Stimulated activated CD4-positive, alpha-beta T cell treated with anti-CD3 and anti-CD28 coated beads, Interleukin-2, amount 100 ng/mL, for 48 hours (primary cell): ENCODE data around the gene MS4A10.

ENCODE experiments used
- DNase-seq, 2 donors: peaks; one replicate each; pipeline ENCODE4 v3.0.0-alpha.2; 2020

MS4A10 gene

GRCh38 chr11:60766547-60766946 is 18.6 kb upstream of the MS4A10 start:
- DNase-seq = no peak

- DNase-seq = peak in 1 of 2 donors; percentile 34
These were observed 17.7 kb upstream of the MS4A10 start for GRCh38 chr11:60767388-60767811.

DNA sequence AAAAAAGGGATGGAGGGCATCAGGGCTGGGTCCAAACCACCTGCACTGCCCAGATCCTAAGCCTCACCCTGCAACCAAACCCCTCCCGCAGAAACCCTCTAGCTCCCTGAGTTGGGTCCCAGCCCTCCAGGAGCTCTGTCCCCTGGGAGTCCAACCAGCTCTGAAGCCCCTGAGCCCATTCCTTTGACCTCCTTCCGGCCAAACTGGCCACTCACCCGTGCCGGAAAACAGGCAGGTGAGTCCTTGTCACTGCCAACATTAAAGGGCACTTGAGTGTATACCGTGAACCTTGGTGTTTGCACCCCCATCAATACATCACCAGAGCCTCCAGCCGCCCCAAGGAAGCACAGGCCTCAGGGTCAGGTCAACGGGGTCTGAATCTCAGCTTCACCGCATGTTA is 16.9 kb upstream of the MS4A10 start:
- no peak for DNase-seq

DNA sequence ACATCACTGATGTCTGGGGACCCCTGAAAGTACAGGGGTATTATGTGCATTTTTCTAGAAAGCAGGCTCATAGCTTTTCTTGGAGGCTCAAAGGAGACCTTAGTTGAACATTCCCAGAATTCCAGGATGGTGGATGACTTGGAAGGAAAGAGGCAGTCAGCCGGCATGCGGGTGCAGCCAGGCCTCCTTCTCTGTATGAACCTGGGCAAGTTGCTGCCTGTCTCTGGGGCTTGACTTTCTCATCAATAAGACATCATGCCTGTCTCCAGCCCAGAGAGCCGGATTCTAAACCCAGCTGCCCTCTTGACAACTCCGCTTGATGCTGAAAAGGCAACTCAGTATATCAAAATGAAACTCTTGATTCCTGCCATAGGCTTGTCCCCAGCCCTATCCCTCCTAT is 15.9 kb upstream of the MS4A10 start:
- DNase-seq = no peak

- no peak for DNase-seq
These were observed 15.3 kb upstream of the MS4A10 start for GRCh38 chr11:60769811-60770210.

DNA sequence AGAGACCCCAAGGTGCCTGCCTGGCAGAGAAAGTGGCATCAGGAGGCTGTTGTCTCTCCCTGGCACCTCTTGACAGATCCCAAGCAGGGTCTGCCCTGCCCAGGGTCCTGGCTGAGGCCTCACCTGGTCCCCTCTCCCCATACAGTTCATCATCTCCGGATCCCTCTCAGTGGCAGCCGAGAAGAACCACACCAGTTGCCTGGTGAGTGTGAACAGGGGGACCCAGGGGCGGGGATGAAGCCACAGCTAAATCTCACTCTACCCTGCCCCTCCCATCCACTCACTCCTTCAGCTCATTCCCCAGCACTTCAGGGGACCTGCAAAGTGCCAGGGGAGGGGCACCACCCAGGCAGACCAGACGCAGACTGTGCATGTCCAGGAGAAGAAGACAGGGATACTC is 14.0 kb upstream of the MS4A10 start:
- DNase-seq = no peak

DNA sequence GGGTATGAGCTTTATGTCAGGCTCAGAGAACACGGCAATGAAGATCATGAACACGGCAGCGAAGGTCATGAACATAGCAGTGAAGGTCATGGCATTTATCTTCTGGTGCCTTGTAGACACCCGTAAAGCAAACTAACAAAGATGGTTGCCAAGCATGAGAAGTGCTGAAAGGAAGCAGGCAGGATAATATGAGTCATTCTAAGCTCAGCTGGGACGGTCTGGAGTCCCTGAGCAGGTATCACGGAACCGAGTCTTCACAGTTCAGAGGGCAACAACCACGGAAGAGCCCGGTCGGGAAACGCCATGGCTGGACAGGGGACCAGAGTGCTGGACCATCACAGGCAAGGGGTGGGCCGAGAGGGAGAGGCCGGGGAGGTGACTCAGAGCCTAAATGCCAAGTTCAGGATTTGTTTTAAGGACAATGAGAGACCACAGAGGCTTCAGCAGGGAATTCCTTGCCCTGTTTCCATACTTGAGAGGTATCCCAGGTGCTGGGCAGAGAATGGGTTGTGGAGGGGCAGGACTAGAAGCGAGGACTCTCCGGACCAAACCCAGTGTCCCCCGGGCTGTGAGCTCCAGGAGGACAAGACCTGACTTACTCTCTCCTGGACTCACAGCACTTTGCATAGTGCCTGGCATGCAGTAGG is 13.1 kb upstream of the MS4A10 start:
- DNase-seq = no peak

- DNase-seq = no peak
These were observed 12.5 kb upstream of the MS4A10 start for GRCh38 chr11:60772666-60773065.

GRCh38 chr11:60774726-60775125 is 10.4 kb upstream of the MS4A10 start:
- no peak for DNase-seq

- DNase-seq = peak; percentile 80 to 82
These were observed 9.6 kb upstream of the MS4A10 start for GRCh38 chr11:60775420-60775961.

DNA sequence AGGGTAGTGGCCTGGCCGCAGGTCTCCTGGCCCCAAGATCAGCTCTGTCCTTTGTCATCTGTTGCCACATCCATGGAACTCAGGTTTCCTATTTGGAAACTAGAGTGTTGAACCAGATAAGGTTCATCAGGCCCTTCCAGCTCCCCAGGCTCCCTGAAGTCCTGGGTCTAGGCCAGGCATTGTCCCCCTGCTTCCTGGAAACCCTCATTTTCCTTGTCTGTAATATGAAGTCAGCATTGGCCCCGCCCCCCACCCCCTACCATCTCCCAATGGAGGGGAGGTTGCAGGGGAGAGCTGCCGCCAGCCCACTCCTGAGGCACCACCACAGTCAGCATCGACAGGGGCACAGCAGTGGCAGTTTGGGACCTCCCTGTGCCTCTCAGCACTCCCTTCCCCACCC is 9.0 kb upstream of the MS4A10 start:
- no peak for DNase-seq

GRCh38 chr11:60777106-60777505 is 8.0 kb upstream of the MS4A10 start:
- no peak for DNase-seq

DNA sequence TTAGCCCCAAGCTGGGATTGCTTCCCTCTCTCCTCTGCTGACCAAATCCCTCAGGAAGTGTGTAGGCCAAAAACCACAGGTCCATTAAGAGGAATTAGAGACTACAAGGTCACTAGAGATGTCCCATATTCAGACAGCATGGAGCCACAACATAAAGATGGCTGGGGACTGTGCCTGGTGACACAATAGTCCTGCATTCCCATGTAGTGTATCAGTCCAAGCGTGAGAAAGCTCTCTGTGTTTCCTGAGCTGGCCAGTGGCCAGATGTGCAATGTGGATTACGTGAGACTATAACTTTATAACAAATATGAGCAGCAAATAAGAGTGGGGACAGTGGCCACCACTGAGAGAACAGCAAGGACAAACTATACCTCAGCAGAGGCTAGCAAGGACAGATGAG is 7.6 kb upstream of the MS4A10 start:
- no peak for DNase-seq

- no peak for DNase-seq
These were observed 5.1 kb upstream of the MS4A10 start for GRCh38 chr11:60780065-60780464.

DNA sequence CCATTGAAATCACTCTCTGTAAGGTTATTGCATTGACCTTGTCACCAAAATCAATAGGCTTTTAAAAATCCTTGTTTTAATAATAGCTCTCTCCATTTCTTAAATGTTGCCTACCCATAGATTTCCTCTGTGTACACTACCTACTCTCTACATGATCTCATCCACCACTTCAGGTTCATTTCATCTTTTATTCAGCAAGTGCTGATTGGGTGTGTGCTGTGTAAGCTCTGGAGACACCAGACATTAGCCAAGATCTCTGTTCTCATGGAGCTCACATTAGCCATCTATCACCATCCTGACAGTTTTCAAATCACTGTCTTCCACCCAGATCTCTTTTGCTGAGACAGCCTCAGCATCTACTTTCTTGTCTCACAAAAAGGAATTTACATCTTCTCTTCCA is 4.4 kb upstream of the MS4A10 start:
- DNase-seq = no peak

GRCh38 chr11:60781286-60781980 is 3.7 kb upstream of the MS4A10 start:
- no peak for DNase-seq

GRCh38 chr11:60781981-60782316 is 3.2 kb upstream of the MS4A10 start:
- no peak for DNase-seq

DNA sequence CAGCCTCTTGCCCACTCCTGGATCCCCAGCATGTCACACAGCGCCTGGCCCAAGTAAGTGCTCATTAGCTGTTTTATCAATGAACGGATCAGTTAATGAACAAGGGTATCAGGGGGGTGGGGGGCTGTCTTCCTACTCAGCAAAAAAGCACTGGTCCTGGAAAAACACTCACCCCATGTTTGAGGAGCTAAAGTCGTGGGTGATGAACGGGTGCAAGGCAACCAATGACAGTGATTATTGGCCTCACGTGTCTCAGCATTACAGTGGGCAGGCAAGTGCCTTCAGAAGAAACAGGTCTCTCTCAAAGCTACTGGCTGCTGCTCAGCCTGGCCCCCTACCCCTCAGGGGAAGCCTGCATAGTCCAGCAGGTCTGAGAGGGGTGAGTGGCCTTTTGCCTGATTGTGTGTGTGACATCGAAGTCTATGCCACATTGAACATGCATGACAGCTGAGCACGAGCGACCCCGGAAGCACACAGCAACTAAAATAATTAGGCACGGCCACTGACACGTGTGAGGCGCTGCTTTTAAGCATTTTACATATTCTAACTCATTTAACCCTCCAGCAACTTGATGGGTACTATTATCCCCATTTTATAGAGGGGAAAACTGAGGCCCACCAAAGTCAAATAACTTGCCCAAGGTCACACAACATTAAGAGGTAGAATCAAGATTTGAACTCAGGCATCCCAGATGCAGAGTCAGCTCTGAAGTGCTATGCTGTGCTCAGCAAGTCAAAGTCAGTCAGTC is 2.6 kb upstream of the MS4A10 start:
- no peak for DNase-seq

- no peak for DNase-seq
These were observed 2.0 kb upstream of the MS4A10 start for GRCh38 chr11:60783141-60783484.

DNA sequence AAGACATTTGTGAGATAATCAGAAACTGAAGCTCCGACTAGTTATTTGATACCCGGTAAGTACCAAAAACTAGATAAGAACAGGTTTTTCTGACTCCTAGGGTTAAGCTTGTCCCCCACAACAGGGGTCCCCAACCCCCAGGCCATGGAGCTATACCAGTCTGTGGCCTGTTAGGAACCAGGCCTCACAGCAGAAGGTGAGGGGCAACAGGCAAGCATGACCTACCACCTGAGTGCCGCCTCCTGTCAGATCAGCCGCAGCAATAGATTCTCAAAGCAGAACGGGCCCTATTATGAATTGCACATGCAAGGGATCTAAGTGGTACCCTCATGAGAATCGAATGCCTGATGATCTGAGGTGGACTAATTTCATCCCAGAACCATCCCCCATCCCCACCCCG is 1.2 kb upstream of the MS4A10 start:
- no peak for DNase-seq

DNA sequence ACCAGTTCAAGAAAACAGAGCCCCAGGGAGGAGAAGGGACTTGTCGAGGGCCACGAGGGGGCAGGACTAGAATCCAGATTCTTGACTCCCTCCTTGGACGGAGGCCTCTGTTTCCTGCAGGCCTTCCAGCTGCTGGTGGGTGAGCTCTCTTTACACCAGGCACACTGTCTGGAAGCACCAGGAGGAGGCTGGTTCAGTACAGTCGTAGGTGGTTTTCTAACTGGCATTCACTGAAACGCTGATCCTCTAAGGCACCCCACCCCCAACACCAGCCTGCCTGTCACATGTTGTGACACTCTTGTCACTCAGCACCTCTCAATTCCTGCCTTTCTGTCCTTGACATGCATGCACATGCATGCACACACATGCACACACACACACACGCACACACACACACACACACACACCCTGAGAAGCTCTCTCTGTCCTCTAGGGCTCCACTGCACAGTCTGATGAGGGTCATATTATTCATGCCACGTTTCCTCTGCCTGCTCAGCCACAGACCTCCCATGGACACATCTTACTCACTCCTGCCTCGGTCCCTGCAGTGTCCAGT is 751 bp downstream of the MS4A10 start:
- DNase-seq = no peak

DNA sequence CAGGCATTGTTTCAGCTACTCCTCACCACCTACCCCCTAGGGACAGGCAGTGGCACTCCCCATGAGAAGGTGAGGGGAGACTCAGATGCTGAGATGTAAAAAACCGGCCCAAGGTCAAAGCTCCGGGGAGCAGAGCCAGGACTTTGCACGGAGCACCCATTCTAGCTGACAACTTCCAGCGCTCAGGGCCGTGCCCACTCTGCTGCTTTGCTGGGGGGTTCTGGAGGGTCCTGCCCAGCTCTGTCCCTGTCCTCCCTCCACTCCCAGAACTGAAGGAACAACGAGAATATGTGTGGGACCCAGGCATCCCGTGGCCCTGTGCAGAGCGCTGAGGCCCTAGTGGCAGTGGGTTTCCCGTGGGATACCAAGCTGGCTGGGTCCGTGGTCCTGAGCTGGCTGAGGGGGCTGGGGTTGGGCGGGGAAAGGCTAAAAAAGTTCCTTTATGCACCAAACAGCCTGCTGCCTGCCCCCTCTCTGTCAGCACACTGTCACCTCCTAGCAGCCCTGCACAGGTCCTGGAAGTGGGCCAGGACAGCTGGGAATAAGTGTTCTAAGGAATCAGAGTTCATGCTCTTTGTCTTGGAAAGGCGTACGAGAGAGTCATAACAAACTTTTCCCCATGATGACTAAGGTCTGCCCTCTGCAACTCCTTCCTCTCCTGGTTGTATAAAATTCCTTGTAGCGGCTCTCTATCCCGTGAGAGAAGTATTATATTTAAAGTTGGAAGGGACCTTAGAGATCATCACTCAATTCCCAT is 1.9 kb downstream of the MS4A10 start:
- DNase-seq = no peak
